ENCODE data around the gene JAG2.

- TF ChIP-seq POLR2AphosphoS5 (IDR thresholded peaks at IDR 0.05; ENCODE audit: low read depth, low read length) (no peak), CTCF (IDR thresholded peaks at IDR 0.05) (no peak), SIN3A (IDR thresholded peaks at IDR 0.05; ENCODE audit: borderline replicate concordance, insufficient read depth, low read depth, low read length) (no peak)
These were observed 60.6 kb downstream of the JAG2 start for GRCh38 chr14:105107781-105108515.

All from Panc1 (cell line).